PC-9 (cell line): ENCODE data around the gene PEX7. TPM values are rescaled to one million over a fixed set of nuclear protein-coding genes. Genes with fewer than 3 reads are reported as not detected.

Experiments
- BruUV-seq: library from RNA; stranded (reverse); fragments of 400-500 nt; replicated peaks from 2 replicates; lab custom pipeline; 2021; lab: Mats Ljungman, UMichigan
- CTCF ChIA-PET: fragments of 300-600 bp; sonication (Branson Sonifier 250); formaldehyde crosslinking; loops from one replicate; lab custom pipeline; 2022; ENCODE audit warnings: antibody characterized with exemption; lab: Charles Lee
- POLR2A ChIA-PET: fragments of 300-600 bp; sonication (Branson Sonifier 250); formaldehyde crosslinking; loops from one replicate; lab custom pipeline; 2022; ENCODE audit warnings: antibody characterized with exemption; ENCODE audit not compliant: unreplicated experiment; lab: Charles Lee
- DNase-seq, 2 experiments: peaks; one replicate each; pipeline versions ENCODE4 v3.0.0 to v3.0.0-alpha.2; 2015 to 2022; ENCODE audit warnings: mixed read lengths in 1 of 2
- H2AFZ ChIP-seq: fragments of 200-600 bp; sonication (generic); 2 replicates; pipeline ENCODE4 v1.8.1; 2017; ENCODE audit warnings: antibody characterized with exemption
- H3F3A ChIP-seq: fragments of 200-600 bp; sonication (generic); 2 replicates; pipeline ENCODE4 v1.8.1; 2017; ENCODE audit warnings: antibody characterized with exemption, mild to moderate bottlenecking, low read depth; ENCODE audit not compliant: insufficient read depth
- H3K27ac ChIP-seq: fragments of 200-600 bp; sonication (generic); 2 replicates; pipeline ENCODE4 v1.6.1; 2016; ENCODE audit warnings: mixed run types
- H3K27me3 ChIP-seq: fragments of 200-600 bp; sonication (generic); 2 replicates; pipeline ENCODE4 v1.6.1; 2016; ENCODE audit warnings: low read depth, mixed run types; ENCODE audit not compliant: insufficient read depth
- H3K36me3 ChIP-seq: fragments of 200-600 bp; sonication (generic); 2 replicates; pipeline ENCODE4 v1.6.1; 2016; ENCODE audit warnings: low read depth, mixed run types
- H3K4me1 ChIP-seq: fragments of 200-600 bp; sonication (generic); replicated peaks from 2 replicates; pipeline ENCODE4 v1.6.1; 2016; ENCODE audit warnings: mixed run types; ENCODE audit not compliant: insufficient read depth
- H3K4me2 ChIP-seq: fragments of 200-600 bp; sonication (generic); 2 replicates; pipeline ENCODE4 v1.6.1; 2017; ENCODE audit warnings: mixed run types
- H3K4me3 ChIP-seq: fragments of 200-600 bp; sonication (generic); 2 replicates; pipeline ENCODE4 v1.6.1; 2016; ENCODE audit warnings: mixed run types
- H3K79me2 ChIP-seq: fragments of 200-600 bp; sonication (generic); 2 replicates; pipeline ENCODE4 v1.6.1; 2017; ENCODE audit warnings: low read depth, mixed run types
- H3K9me2 ChIP-seq: fragments of 200-600 bp; sonication (generic); 2 replicates; pipeline ENCODE4 v1.8.1; 2017; ENCODE audit warnings: mild to moderate bottlenecking; ENCODE audit not compliant: insufficient read depth
- H3K9me3 ChIP-seq: fragments of 200-600 bp; sonication (generic); 2 replicates; pipeline ENCODE4 v1.8.1; 2016; ENCODE audit warnings: low read depth; ENCODE audit not compliant: insufficient read depth
- H4K20me1 ChIP-seq: fragments of 200-600 bp; sonication (generic); 2 replicates; pipeline ENCODE4 v1.8.1; 2017; ENCODE audit not compliant: insufficient read depth
- CTCF ChIP-seq: fragments of 200-600 bp; sonication (generic); conservative IDR thresholded peaks from 2 replicates; pipeline ENCODE4 v1.6.1; 2017; ENCODE audit warnings: mixed run types, antibody characterized with exemption, mild to moderate bottlenecking, moderate library complexity
- EZH2 ChIP-seq: fragments of 200-600 bp; sonication (generic); IDR thresholded peaks from 2 replicates; pipeline ENCODE4 v1.8.0; 2017; ENCODE audit warnings: antibody characterized with exemption, low read depth
- intact Hi-C: fragments of 100-400 bp; cut with micrococcal nuclease; formaldehyde crosslinking; loops from one replicate; pipeline ENCODE4 v1.10.0; 2022; ENCODE audit not compliant: unreplicated experiment
- total RNA-seq: library from RNA; stranded (reverse); gene quantifications from 2 replicates; pipeline ENCODE4 v1.2.3, GENCODE V29; 2021

The PEX7 gene
- total RNA-seq, 1 experiment from 2014 or later: 5.6 TPM

- Histone ChIP-seq H3K27me3 (no peaks in the 10 kb centered on the region), H3K4me3 (no peak overlapping the region), H3K36me3 (0 out of 2 replicates have a peak, but pooled peaks cover 3% of the 10 kb centered on the region), H4K20me1 (no peaks in the 10 kb centered on the region), H3K4me2 (no peak overlapping the region), H2AFZ (no peak overlapping the region), H3K79me2 (no peaks in the 10 kb centered on the region), H3K4me1 (no peaks in the 10 kb centered on the region), H3K9me3 (no peaks in the 10 kb centered on the region), H3K9me2 (no peaks in the 10 kb centered on the region), H3K27ac (no peak overlapping the region), H3F3A (no peaks in the 10 kb centered on the region; the same call in 1 of the 2 replicates)
- BruUV-seq: no TSS peak
- TF ChIP-seq EZH2 (no peak), CTCF (no peak)
- intact Hi-C loops: no loop called here
- no peak for DNase-seq
- CTCF ChIA-PET: no interaction called here
- POLR2A ChIA-PET: no interaction called here
Measured at GRCh38 chr6:136863752-136864151, 41.4 kb downstream of the PEX7 start.

- no peak overlapping the region for H3K4me2 ChIP-seq
- H3K27ac ChIP-seq: no peak overlapping the region
Measured at GRCh38 chr6:136864676-136865075, 42.3 kb downstream of the PEX7 start.

GRCh38 chr6:136866872-136867416 is 44.6 kb downstream of the PEX7 start:
- H3F3A ChIP-seq: no peaks in the 10 kb centered on the region; the same call in 1 of the 2 replicates
- H3K9me2 ChIP-seq: no peaks in the 10 kb centered on the region
- intact Hi-C loops: no loop called here
- DNase-seq: no peak
- TF ChIP-seq EZH2 (no peak), CTCF (no peak)
- no peak overlapping the region for H2AFZ ChIP-seq
- BruUV-seq: no TSS peak
- POLR2A ChIA-PET: no interaction called here
- no peaks in the 10 kb centered on the region for H4K20me1 ChIP-seq
- H3K36me3 ChIP-seq: 0 out of 2 replicates have a peak, but pooled peaks cover 16% of the 10 kb centered on the region
- no peaks in the 10 kb centered on the region for H3K9me3 ChIP-seq
- no peaks in the 10 kb centered on the region for H3K27me3 ChIP-seq
- no peaks in the 10 kb centered on the region for H3K79me2 ChIP-seq
- H3K27ac ChIP-seq: no peak overlapping the region
- H3K4me2 ChIP-seq: no peak overlapping the region
- no peaks in the 10 kb centered on the region for H3K4me1 ChIP-seq
- CTCF ChIA-PET: no interaction called here
- H3K4me3 ChIP-seq: no peak overlapping the region

More at GRCh38 chr6:136864676-136865075, 42.3 kb downstream of the PEX7 start:
- Histone ChIP-seq H3K27me3 (no peaks in the 10 kb centered on the region), H3K4me1 (no peaks in the 10 kb centered on the region), H4K20me1 (no peaks in the 10 kb centered on the region), H3K9me3 (no peaks in the 10 kb centered on the region), H2AFZ (no peak overlapping the region), H3K4me3 (no peak overlapping the region), H3K79me2 (no peaks in the 10 kb centered on the region), H3K36me3 (0 out of 2 replicates have a peak, but pooled peaks cover 6% of the 10 kb centered on the region), H3K9me2 (no peaks in the 10 kb centered on the region), H3F3A (no peaks in the 10 kb centered on the region; the same call in 1 of the 2 replicates)
- TF ChIP-seq EZH2 (no peak), CTCF (no peak)
- intact Hi-C loops: no loop called here
- CTCF ChIA-PET: no interaction called here
- DNase-seq: no peak
- no TSS peak for BruUV-seq
- POLR2A ChIA-PET: no interaction called here
